Ovary (tissue), 9 donors: ENCODE data around the gene OBP2B. TPM values are rescaled to one million over a fixed set of nuclear protein-coding genes. Genes with fewer than 3 reads are reported as not detected.
"Not testable (repeated sequence)": the region's sequence is repeated elsewhere in the genome, so short reads cannot be mapped to it uniquely, and the experiment has no call there.

Experiments
- DNase-seq, 5 donors: peaks; one replicate each; pipeline ENCODE4 v3.0.0-alpha.2; 2019 to 2020
- H3K27ac ChIP-seq, 2 donors: fragments of 200-600 bp; one replicate each; pipeline versions ENCODE4 v1.5.1 to v1.8.0; 2019 to 2022
- H3K27me3 ChIP-seq: fragments of 200-600 bp; one replicate; pipeline ENCODE4 v1.8.0; 2022
- H3K36me3 ChIP-seq: fragments of 200-600 bp; sonication (generic); one replicate; pipeline ENCODE4 v1.5.1; 2019
- H3K4me1 ChIP-seq: one replicate; pipeline ENCODE4 v1.8.1; 2013; ENCODE audit warnings: mild to moderate bottlenecking, moderate library complexity; ENCODE audit not compliant: insufficient read depth
- H3K4me3 ChIP-seq: fragments of 200-600 bp; sonication (generic); one replicate; pipeline ENCODE4 v1.5.1; 2017
- H3K9me3 ChIP-seq, 2 donors: fragments of 200-600 bp in 1 of 2; sonication (generic) in 1 of 2; one replicate each; pipeline versions ENCODE4 v1.5.1 to v1.8.1; 2013 to 2019; ENCODE audit warnings: mild to moderate bottlenecking in 1 of 2, moderate library complexity in 1 of 2
- EP300 ChIP-seq: sonication (generic); formaldehyde crosslinking; IDR thresholded peaks from one replicate; pipeline ENCODE4 v1.6.1; 2017; ENCODE audit warnings: antibody characterized with exemption
- POLR2A ChIP-seq: fragments of 450-650 bp; IDR thresholded peaks from one replicate; pipeline ENCODE4 v1.6.1; 2017; ENCODE audit warnings: antibody characterized with exemption, mild to moderate bottlenecking, moderate library complexity
- WGBS, 3 donors: extraction: QIAGEN DNeasy Blood & Tissue Kit in 1 of 3; methylation state at CpG; one replicate each; pipeline versions ENCODE4 v1.1.5 to v1.1.7; 2013 to 2017; 5-methylcytosine and 5-hydroxymethylcytosine counted together
- intact Hi-C, 4 donors: fragments of 100-400 bp; cut with DNase I; formaldehyde crosslinking; loops; one replicate each; pipeline versions ENCODE4 v1.11.0 to v1.15.1; 2022 to 2023
- polyA plus RNA-seq, 2 donors: library from polyadenylated mRNA; stranded (reverse); fragments of 200-250 nt in 1 of 2; fragments of 350-450 nt in 1 of 2; fragmentation: Illumina TruSeq in 1 of 2; extraction: RNeasy Lipid Tissue Mini Kit (QIAGEN cat#74804) in 1 of 2; gene quantifications; one replicate each; pipeline ENCODE4 v1.2.3, GENCODE V29; 2013 to 2014
- total RNA-seq, 7 donors: library from RNA; depleted of rRNA in 2 of 7; stranded (reverse); fragments of >200 nt in 2 of 7; fragmentation: NEBNext Ultra II Directional in 3 of 7; extraction: Animal tissue kit (Norgen Biotek cat#: 25700) in 3 of 7; gene quantifications; one replicate each; pipeline versions ENCODE4 v1.1.0 to v1.2.4, GENCODE V29; 2016 to 2023
- TF ChIP-seq, protein P1 (sequence below), 3 donors: fragments of 450-650 bp in 2 of 3; fragments of 200-600 bp in 1 of 3; IDR thresholded peaks; one replicate each; pipeline versions ENCODE4 v1.5.1 to v1.8.0; 2016 to 2022; ENCODE audit warnings: antibody characterized with exemption in 3 of 3, mild to moderate bottlenecking in 1 of 3
- donor health status: DM: no; HTN: no; CAD: no; lungs with moderate emphysema.
- donor health status: DM: no; HTN: no; CAD: no.
- donor health status: Bipolar disorder and iron deficiency.
- donor health status: DM: yes; HTN: yes; CAD: no.
- donor health status: DM: no; HTN: no; CAD: no.
- donor health status: DM: yes; HTN: yes; CAD: no.

Gene OBP2B
- total and polyA plus RNA-seq, 9 donors: 0.33 to 5.3 (median 2.7) TPM; not detected in 5

DNA sequence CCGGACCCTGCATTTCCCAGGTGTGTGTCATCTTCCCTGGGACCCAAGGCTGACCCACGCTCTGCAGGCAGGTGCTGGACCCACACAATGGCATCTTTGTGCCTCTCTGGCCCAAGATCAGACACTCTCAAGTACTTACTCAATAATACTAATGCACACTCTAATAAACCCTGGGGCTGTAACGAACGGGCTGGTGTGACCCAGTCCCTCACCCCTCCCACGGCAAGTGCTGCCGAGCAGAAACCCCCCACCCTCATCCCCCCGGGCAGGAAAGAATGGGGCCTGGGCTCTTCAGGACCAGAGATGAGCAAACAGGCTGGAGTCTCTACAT lies 1.1 kb upstream of the OBP2B start:
- Histone ChIP-seq H3K27me3 (no peaks in the 10 kb centered on the region), H3K27ac (no peak overlapping the region), H3K9me3 (no peaks in the 10 kb centered on the region), H3K4me1 (no peaks in the 10 kb centered on the region), H3K36me3 (no peaks in the 10 kb centered on the region), H3K4me3 (no peak overlapping the region)
- 63 to 73% (median 72%) methylated on average over 7 of the region's 7 CpGs for WGBS, 3 donors
- intact Hi-C loops: no loop called here
- no peak for TF ChIP-seq EP300
- TF ChIP-seq POLR2A: no peak
- TF ChIP-seq, protein P1, sequence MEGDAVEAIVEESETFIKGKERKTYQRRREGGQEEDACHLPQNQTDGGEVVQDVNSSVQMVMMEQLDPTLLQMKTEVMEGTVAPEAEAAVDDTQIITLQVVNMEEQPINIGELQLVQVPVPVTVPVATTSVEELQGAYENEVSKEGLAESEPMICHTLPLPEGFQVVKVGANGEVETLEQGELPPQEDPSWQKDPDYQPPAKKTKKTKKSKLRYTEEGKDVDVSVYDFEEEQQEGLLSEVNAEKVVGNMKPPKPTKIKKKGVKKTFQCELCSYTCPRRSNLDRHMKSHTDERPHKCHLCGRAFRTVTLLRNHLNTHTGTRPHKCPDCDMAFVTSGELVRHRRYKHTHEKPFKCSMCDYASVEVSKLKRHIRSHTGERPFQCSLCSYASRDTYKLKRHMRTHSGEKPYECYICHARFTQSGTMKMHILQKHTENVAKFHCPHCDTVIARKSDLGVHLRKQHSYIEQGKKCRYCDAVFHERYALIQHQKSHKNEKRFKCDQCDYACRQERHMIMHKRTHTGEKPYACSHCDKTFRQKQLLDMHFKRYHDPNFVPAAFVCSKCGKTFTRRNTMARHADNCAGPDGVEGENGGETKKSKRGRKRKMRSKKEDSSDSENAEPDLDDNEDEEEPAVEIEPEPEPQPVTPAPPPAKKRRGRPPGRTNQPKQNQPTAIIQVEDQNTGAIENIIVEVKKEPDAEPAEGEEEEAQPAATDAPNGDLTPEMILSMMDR (IDR thresholded peaks at IDR 0.05): no peak
- no peak for DNase-seq

DNA sequence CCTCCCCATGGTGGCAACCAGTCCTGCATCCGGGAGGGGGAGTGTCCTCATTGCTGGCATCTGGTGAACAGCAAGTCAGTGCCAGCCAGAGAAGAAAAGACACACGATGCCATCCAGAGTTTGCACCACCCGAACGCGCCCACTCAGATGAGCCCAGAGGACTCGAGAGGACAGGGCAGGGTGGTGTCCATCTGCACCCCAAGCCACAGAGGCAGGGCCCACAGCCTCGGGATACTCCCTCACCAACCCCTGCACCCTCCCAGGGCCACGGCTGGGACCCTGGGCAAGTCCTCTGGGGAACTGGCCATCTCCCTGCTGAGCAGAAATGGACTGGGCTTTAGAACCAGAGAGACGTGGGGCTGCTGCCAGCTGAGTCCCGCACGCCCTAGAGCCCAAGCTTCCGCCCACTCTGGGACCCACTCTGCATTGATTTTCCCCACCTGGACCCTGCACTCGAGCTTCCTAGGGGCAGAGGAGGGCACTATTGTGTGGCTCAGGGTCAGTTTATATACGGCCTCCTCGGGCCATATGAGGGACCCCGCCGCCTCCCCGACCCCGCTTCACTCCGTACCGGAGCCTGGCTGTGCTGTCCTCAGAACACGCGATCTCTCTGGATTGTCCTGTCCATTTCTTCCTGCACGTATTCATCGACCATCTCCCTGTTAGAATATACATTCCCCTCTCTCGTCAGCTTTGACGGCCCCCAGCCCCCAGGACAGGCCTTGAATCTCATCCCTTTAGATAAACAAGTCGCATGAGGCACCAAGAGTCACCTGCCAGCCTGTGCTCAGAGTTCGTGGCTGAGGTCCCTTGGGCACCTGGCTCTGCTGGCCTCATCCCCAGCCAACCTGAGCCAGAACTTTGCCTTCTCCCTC lies 514 bp upstream of the OBP2B start:
- intact Hi-C loops, H3K36me3 ChIP-seq, DNase-seq, H3K4me3 ChIP-seq, H3K9me3 ChIP-seq, H3K4me1 ChIP-seq, H3K27ac ChIP-seq, H3K27me3 ChIP-seq: not testable (repeated sequence)
- 78 to 80% (median 78%) methylated on average over 28 to 29 of the region's 29 CpGs for WGBS, 3 donors

DNA sequence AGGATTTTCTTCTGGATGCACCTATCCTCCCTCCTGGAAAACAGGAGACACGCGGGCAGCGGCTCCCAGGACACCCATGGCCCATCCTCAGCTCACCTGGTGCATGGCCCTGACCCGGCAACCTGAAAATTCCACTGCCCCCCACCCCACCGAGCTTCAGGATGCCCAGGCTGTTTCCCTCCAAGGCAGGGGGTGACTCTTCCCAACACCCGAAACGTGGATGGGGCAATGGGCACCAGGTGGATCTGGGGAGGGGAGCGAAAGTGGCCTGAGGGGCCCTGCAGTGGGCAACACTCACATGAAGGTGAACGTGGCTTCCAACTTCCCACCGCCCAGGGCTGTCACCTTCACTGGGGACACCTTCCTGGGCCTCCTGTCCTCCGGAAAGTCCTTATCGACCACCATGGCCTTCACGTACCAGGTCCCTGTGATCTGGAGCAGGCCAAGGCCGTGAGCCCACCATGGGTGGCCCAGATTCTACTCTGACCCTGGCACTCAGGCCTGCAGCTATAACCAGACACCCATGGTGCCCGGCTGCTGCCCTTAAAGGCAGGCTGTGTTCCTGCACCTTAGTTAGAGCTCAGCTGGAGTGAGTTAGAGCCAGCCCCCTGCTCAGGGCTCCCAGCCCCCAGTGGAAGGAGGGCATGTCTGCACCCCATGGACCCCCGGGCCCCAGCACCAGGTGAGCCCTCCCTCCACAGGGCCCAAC lies 725 bp downstream of the OBP2B start:
- H3K27me3 ChIP-seq, H3K9me3 ChIP-seq, H3K4me3 ChIP-seq, H3K4me1 ChIP-seq, intact Hi-C loops, H3K27ac ChIP-seq, H3K36me3 ChIP-seq, DNase-seq: not testable (repeated sequence)
- WGBS, 3 donors: 88 to 89% (median 89%) methylated on average over 13 to 15 of the region's 16 CpGs

DNA sequence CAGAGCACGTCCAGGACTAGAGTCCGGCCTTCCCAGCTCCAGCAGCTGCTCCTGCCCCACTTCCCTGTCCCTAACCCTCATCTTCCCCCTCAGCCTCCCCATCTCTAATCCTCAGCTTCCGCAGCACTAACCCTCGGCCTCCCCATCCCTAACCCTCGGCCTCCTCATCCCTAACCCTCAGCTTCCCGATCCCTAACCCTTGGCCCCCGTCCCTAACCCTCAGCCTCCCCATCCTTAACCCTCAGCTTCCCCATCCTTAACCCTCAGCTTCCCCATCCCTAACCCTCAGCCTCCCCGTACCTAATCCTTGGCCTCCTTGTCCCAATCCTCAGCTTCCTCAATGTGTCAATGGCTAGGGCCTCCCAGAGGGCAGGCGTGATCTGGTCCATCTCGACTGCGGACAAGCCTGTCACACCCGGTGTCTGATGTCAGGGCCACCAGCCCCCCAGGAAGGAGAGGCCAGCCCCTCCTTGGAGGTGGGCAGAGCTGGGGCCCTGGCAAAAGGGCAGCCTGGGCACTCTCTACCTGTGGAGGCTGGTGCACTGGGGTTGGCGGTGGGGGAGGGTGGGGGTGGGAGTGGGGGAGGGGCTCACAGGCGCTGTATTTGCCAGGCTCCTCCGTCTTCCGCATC lies 1.4 kb downstream of the OBP2B start:
- no peaks in the 10 kb centered on the region for H3K4me1 ChIP-seq
- TF ChIP-seq, protein P1 (IDR thresholded peaks at IDR 0.05): no peak
- no peak for TF ChIP-seq EP300
- no peaks in the 10 kb centered on the region for H3K36me3 ChIP-seq
- H3K4me3 ChIP-seq: no peak overlapping the region
- intact Hi-C loops: no loop called here
- WGBS, 3 donors: 83 to 89% (median 83%) methylated on average over 15 to 16 of the region's 16 CpGs
- H3K9me3 ChIP-seq: no peaks in the 10 kb centered on the region
- DNase-seq: no peak
- H3K27me3 ChIP-seq: no peaks in the 10 kb centered on the region
- H3K27ac ChIP-seq: no peak overlapping the region

DNA sequence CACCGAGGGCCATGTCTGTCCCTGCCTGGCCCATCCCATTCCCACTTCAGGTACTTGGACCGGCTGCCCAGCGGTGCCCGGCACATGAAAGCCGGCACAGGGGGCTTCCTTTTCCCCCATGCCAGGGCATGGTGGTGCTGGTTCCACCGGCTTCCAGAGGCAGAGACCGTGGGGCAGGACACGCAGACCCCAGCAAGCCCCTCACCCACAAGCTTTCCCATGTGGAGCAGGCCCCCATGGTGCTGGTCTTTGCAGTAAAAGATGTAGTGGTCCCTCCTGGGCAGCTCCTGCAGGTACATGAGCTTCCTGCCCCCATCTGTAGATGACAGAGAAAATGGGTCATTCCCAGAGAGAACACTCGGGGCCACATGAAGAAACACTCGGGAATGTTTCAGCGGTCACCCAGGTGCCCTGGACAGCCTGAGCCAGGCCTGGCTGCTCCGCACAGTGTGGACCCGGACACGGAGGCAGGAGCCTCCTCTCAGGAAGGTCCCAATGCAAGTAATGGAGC lies 2.0 kb downstream of the OBP2B start:
- TF ChIP-seq, protein P1 (IDR thresholded peaks at IDR 0.05): no peak
- TF ChIP-seq POLR2A (no peak), EP300 (no peak)
- Histone ChIP-seq H3K36me3 (no peaks in the 10 kb centered on the region), H3K4me1 (no peaks in the 10 kb centered on the region), H3K4me3 (no peak overlapping the region), H3K9me3 (no peaks in the 10 kb centered on the region), H3K27ac (no peak overlapping the region), H3K27me3 (no peaks in the 10 kb centered on the region)
- intact Hi-C loops: no loop called here
- no peak for DNase-seq
- WGBS, 3 donors: 84 to 91% (median 90%) methylated on average over 14 of the region's 14 CpGs
